CD14-positive monocyte (primary cell): ENCODE measurements around the gene KRT2. TPM values are rescaled to one million over a fixed set of nuclear protein-coding genes. Genes with fewer than 3 reads are reported as not detected.

ENCODE experiments used
- DNase-seq, 3 donors: peaks; one replicate each; pipeline ENCODE4 v3.0.0-alpha.2; 2011 to 2022
- H2AFZ ChIP-seq: 2 replicates; pipeline ENCODE4 v1.6.0; 2012; ENCODE audit warnings: mild to moderate bottlenecking, low read depth, low read length, inconsistent platforms; ENCODE audit not compliant: insufficient read depth, poor library complexity, severe bottlenecking
- H3K27ac ChIP-seq, 2 donors: 1 replicate in 1 of 2; 2 replicates in 1 of 2; pipeline ENCODE4 v1.5.1; 2012 to 2013; ENCODE audit warnings: low read length in 2 of 2, control low read depth in 1 of 2, inconsistent platforms in 1 of 2, low read depth in 1 of 2, mild to moderate bottlenecking in 1 of 2
- H3K27me3 ChIP-seq, 2 donors: one replicate each; pipeline versions ENCODE4 v1.6.0 to v1.6.1; 2011 to 2013; ENCODE audit warnings: low read length in 2 of 2; ENCODE audit not compliant: control insufficient read depth in 2 of 2, insufficient read depth in 2 of 2
- H3K36me3 ChIP-seq, 2 donors: replicated peaks in 1 of 2; 1 replicate in 1 of 2; 2 replicates in 1 of 2; pipeline versions ENCODE4 v1.5.1 to v1.6.1; 2012 to 2013; ENCODE audit warnings: low read length in 2 of 2, control low read depth in 1 of 2, inconsistent platforms in 1 of 2, mild to moderate bottlenecking in 1 of 2; ENCODE audit not compliant: insufficient read depth in 2 of 2, control insufficient read depth in 1 of 2
- H3K4me1 ChIP-seq, 2 donors: 1 replicate in 1 of 2; 2 replicates in 1 of 2; pipeline versions ENCODE4 v1.5.1 to v1.6.1; 2012 to 2013; ENCODE audit warnings: low read length in 2 of 2, control low read depth in 1 of 2, inconsistent platforms in 1 of 2, mild to moderate bottlenecking in 1 of 2, moderate library complexity in 1 of 2; ENCODE audit not compliant: insufficient read depth in 2 of 2, control insufficient read depth in 1 of 2
- H3K4me2 ChIP-seq: replicated peaks from 2 replicates; pipeline ENCODE3; 2012; ENCODE audit warnings: low read length, moderate library complexity, mild to moderate bottlenecking; ENCODE audit not compliant: poor library complexity, severe bottlenecking; ENCODE audit errors: extremely low read depth
- H3K4me3 ChIP-seq, 3 experiments: fragments of 200-600 bp in 1 of 3; sonication (generic) in 1 of 3; replicated peaks in 1 of 3; 1 replicate in 2 of 3; 2 replicates in 1 of 3; pipeline ENCODE4 v1.5.1; 2011 to 2013; ENCODE audit warnings: low read length in 3 of 3, mild to moderate bottlenecking in 3 of 3, control low read depth in 2 of 3, low read depth in 2 of 3, inconsistent platforms in 1 of 3, moderate library complexity in 1 of 3
- H3K79me2 ChIP-seq: 2 replicates; pipeline ENCODE4 v1.6.0; 2012; ENCODE audit warnings: mild to moderate bottlenecking, control low read depth, inconsistent platforms, low read length, moderate library complexity; ENCODE audit not compliant: insufficient read depth
- H3K9ac ChIP-seq: 2 replicates; pipeline ENCODE4 v1.6.0; 2017; ENCODE audit warnings: low read length, mild to moderate bottlenecking; ENCODE audit not compliant: insufficient read depth, poor library complexity, severe bottlenecking
- H3K9me3 ChIP-seq, 2 donors: replicated peaks in 1 of 2; 1 replicate in 1 of 2; 2 replicates in 1 of 2; pipeline versions ENCODE4 v1.5.1 to v1.6.1; 2012 to 2013; ENCODE audit warnings: low read length in 2 of 2, control low read depth in 1 of 2; ENCODE audit not compliant: control insufficient read depth in 1 of 2, insufficient read depth in 1 of 2
- H4K20me1 ChIP-seq: 2 replicates; pipeline ENCODE4 v1.6.0; 2012; ENCODE audit warnings: mild to moderate bottlenecking, low read length, control low read depth, moderate library complexity; ENCODE audit not compliant: insufficient read depth
- H3K27ac Mint-ChIP-seq, 7 donors: one replicate each; pipeline ENCODE4 v1.8.0; 2020; ENCODE audit warnings: mild to moderate bottlenecking in 7 of 7, mixed read lengths in 7 of 7, moderate library complexity in 6 of 7, inconsistent platforms in 2 of 7
- H3K27me3 Mint-ChIP-seq, 3 donors: one replicate each; pipeline ENCODE4 v1.8.0; 2021 to 2022; ENCODE audit warnings: low read depth in 3 of 3, mild to moderate bottlenecking in 3 of 3, mixed read lengths in 3 of 3, moderate library complexity in 3 of 3, inconsistent platforms in 1 of 3
- H3K36me3 Mint-ChIP-seq, 2 donors: one replicate each; pipeline ENCODE4 v1.8.0; 2020; ENCODE audit warnings: mixed read lengths in 2 of 2, inconsistent platforms in 1 of 2, mild to moderate bottlenecking in 1 of 2
- H3K4me1 Mint-ChIP-seq: one replicate; pipeline ENCODE4 v1.8.0; 2020; ENCODE audit warnings: mild to moderate bottlenecking, mixed read lengths
- H3K4me3 Mint-ChIP-seq, 2 donors: one replicate each; pipeline ENCODE4 v1.8.0; 2020; ENCODE audit warnings: mild to moderate bottlenecking in 2 of 2, mixed read lengths in 2 of 2, moderate library complexity in 1 of 2
- H3K9me3 Mint-ChIP-seq, 7 donors: one replicate each; pipeline ENCODE4 v1.8.0; 2020 to 2022; ENCODE audit warnings: mixed read lengths in 7 of 7, mild to moderate bottlenecking in 6 of 7, moderate library complexity in 6 of 7, inconsistent platforms in 2 of 7
- CTCF ChIP-seq: fragments of 200-600 bp; IDR thresholded peaks from one replicate; pipeline ENCODE4 v1.8.0; 2022; ENCODE audit warnings: antibody characterized with exemption, mild to moderate bottlenecking
- WGBS: methylation state at CpG from one replicate; pipeline ENCODE4 v1.1.5; 2013; ENCODE audit warnings: missing lambda C conversion rate; ENCODE audit not compliant: insufficient coverage; 5-methylcytosine and 5-hydroxymethylcytosine counted together
- intact Hi-C, 2 donors: fragments of 100-400 bp; cut with micrococcal nuclease; formaldehyde crosslinking; loops; one replicate each; pipeline versions ENCODE4 v1.15.0 to v1.15.1; 2023
- polyA plus RNA-seq, 3 donors: library from polyadenylated mRNA; depleted of rRNA in 1 of 3; unstranded in 2 of 3; stranded (reverse) in 1 of 3; fragments of 300-500 nt in 2 of 3; fragments of >200 nt in 1 of 3; fragmentation: Illumina TruSeq in 2 of 3; gene quantifications; 1 replicate in 2 of 3; 2 replicates in 1 of 3; pipeline ENCODE4 v1.2.3, GENCODE V29; 2012 to 2021

Gene KRT2
- polyA plus RNA-seq, 3 donors, result not detected

- Histone ChIP-seq H3K4me3 (no peak overlapping the region), H4K20me1 (no peaks in the 10 kb centered on the region), H3K9me3 (peaks cover 0 to 5% of the 10 kb centered on the region in 2 donors), H3K4me2 (no peak overlapping the region), H3K79me2 (no peaks in the 10 kb centered on the region), H3K9ac (no peak overlapping the region), H2AFZ (no peak overlapping the region), H3K36me3 (no peaks in the 10 kb centered on the region), H3K4me1 (peaks cover 3 to 5% of the 10 kb centered on the region in 2 donors), H3K27me3 (peaks cover 17 to 34% of the 10 kb centered on the region in 2 donors), H3K27ac (no peak overlapping the region)
- H3K4me3 Mint-ChIP-seq, result peak overlapping the region in 1 of 2 donors; percentile 46
- H3K27ac Mint-ChIP-seq, result no peak overlapping the region
- H3K9me3 Mint-ChIP-seq, result peaks cover 0 to 3% (median 0%) of the 10 kb centered on the region in 7 donors
- no peak for DNase-seq
- H3K4me1 Mint-ChIP-seq, result peaks cover 9% of the 10 kb centered on the region
- intact Hi-C loops, result no loop called here
- peaks cover 32 to 48% (median 35%) of the 10 kb centered on the region in 3 donors for H3K27me3 Mint-ChIP-seq
- no peak for TF ChIP-seq CTCF
- 95% methylated on average over 6 of the region's 8 CpGs for WGBS
- no peaks in the 10 kb centered on the region for H3K36me3 Mint-ChIP-seq
Measured at GRCh38 chr12:52692254-52692653, 40.2 kb upstream of the KRT2 start.

GRCh38 chr12:52691841-52692150 is 39.8 kb upstream of the KRT2 start:
- intact Hi-C loops, result no loop called here
- Histone ChIP-seq H4K20me1 (no peaks in the 10 kb centered on the region), H2AFZ (no peak overlapping the region), H3K27me3 (peaks cover 17 to 34% of the 10 kb centered on the region in 2 donors), H3K9ac (no peak overlapping the region), H3K9me3 (peaks cover 0 to 5% of the 10 kb centered on the region in 2 donors), H3K27ac (no peak overlapping the region), H3K4me1 (peaks cover 3 to 5% of the 10 kb centered on the region in 2 donors), H3K4me3 (no peak overlapping the region), H3K36me3 (no peaks in the 10 kb centered on the region), H3K4me2 (no peak overlapping the region), H3K79me2 (no peaks in the 10 kb centered on the region)
- Mint-ChIP-seq H3K4me3 (peak overlapping the region in 1 of 2 donors; percentile 46), H3K4me1 (peaks cover 9% of the 10 kb centered on the region), H3K9me3 (peaks cover 0 to 3% (median 0%) of the 10 kb centered on the region in 7 donors), H3K27ac (no peak overlapping the region), H3K36me3 (no peaks in the 10 kb centered on the region), H3K27me3 (peaks cover 32 to 48% (median 36%) of the 10 kb centered on the region in 3 donors)
- TF ChIP-seq CTCF, result no peak
- 83% methylated on average over 2 of the region's 2 CpGs for WGBS
- DNase-seq, result no peak
